Activated CD8-positive, alpha-beta T cell treated with anti-CD3 and anti-CD28 coated beads for 36 hours (primary cell): ENCODE measurements around the gene CLEC12A. TPM values are rescaled to one million over a fixed set of nuclear protein-coding genes. Genes with fewer than 3 reads are reported as not detected.

Experiments used
- ATAC-seq: fragments of 200-7000 bp; cut with Tn5 transposase; one replicate; pipeline ENCODE4 v1.10.0; 2021; ENCODE audit warnings: mild to moderate bottlenecking, moderate library complexity
- CTCF ChIA-PET: fragments of 350-600 bp; sonication (Branson Sonifier 250); formaldehyde crosslinking; loops from one replicate; lab custom pipeline; 2021; ENCODE audit warnings: antibody characterized with exemption; lab: Charles Lee
- POLR2A ChIA-PET: fragments of 350-600 bp; sonication (Branson Sonifier 250); formaldehyde crosslinking; loops from one replicate; lab custom pipeline; 2021; ENCODE audit warnings: antibody characterized with exemption; lab: Charles Lee
- DNase-seq: peaks from one replicate; pipeline ENCODE4 v3.0.0-alpha.2; 2020
- H3K27ac Mint-ChIP-seq: one replicate; pipeline ENCODE4 v1.8.0; 2021; ENCODE audit warnings: mild to moderate bottlenecking, mixed read lengths
- H3K27me3 Mint-ChIP-seq: one replicate; pipeline ENCODE4 v1.8.0; 2021; ENCODE audit warnings: mixed read lengths
- H3K36me3 Mint-ChIP-seq: one replicate; pipeline ENCODE4 v1.8.0; 2021; ENCODE audit warnings: low read depth, mixed read lengths
- H3K4me1 Mint-ChIP-seq: one replicate; pipeline ENCODE4 v1.8.0; 2021; ENCODE audit warnings: low read depth, mixed read lengths
- H3K4me3 Mint-ChIP-seq: one replicate; pipeline ENCODE4 v1.8.0; 2021; ENCODE audit warnings: mild to moderate bottlenecking, moderate library complexity, mixed read lengths
- H3K9me3 Mint-ChIP-seq: one replicate; pipeline ENCODE4 v1.8.0; 2021; ENCODE audit warnings: mixed read lengths
- CTCF ChIP-seq: fragments of 200-600 bp; IDR thresholded peaks from one replicate; pipeline ENCODE4 v1.8.0; 2022; ENCODE audit warnings: antibody characterized with exemption, mild to moderate bottlenecking
- intact Hi-C: fragments of 100-400 bp; cut with micrococcal nuclease; formaldehyde crosslinking; loops from one replicate; pipeline ENCODE4 v1.10.0; 2022
- total RNA-seq, 2 experiments: library from RNA; stranded (reverse); gene quantifications; one replicate each; pipeline ENCODE4 v1.2.3, GENCODE V29; 2021

CLEC12A gene
- total RNA-seq, 2 experiments from 2014 or later: 0.47 TPM

- TF ChIP-seq CTCF: no peak
- no peak overlapping the region for H3K27ac Mint-ChIP-seq
- CTCF ChIA-PET: interaction anchor here (0.7 kb wide), 1 partner anchor 108 kb away, joined by 4 read pairs; no protein-coding TSS in a partner anchor
- intact Hi-C loops: loop anchor here (5.0 kb wide), 1 partner anchor 111 kb away; no protein-coding TSS in a partner anchor
- no peaks in the 10 kb centered on the region for H3K9me3 Mint-ChIP-seq
- H3K36me3 Mint-ChIP-seq: no peaks in the 10 kb centered on the region
- no peaks in the 10 kb centered on the region for H3K27me3 Mint-ChIP-seq
- no peak overlapping the region for H3K4me3 Mint-ChIP-seq
- H3K4me1 Mint-ChIP-seq: no peaks in the 10 kb centered on the region
- no peak for DNase-seq
- POLR2A ChIA-PET: no interaction called here
- no peak for ATAC-seq
Measured at GRCh38 chr12:10031321-10031720, 60.1 kb downstream of the CLEC12A start.

- no peak for TF ChIP-seq CTCF
- ATAC-seq (no peak), DNase-seq (no peak)
- intact Hi-C loops: loop anchor here (5.0 kb wide), 1 partner anchor 111 kb away; no protein-coding TSS in a partner anchor
- Mint-ChIP-seq H3K27me3 (no peaks in the 10 kb centered on the region), H3K4me1 (no peaks in the 10 kb centered on the region), H3K27ac (no peak overlapping the region), H3K4me3 (no peak overlapping the region), H3K36me3 (no peaks in the 10 kb centered on the region), H3K9me3 (no peaks in the 10 kb centered on the region)
- POLR2A ChIA-PET: no interaction called here
- CTCF ChIA-PET: interaction anchor here (0.9 kb wide), 1 partner anchor 108 kb away, joined by 3 read pairs; no protein-coding TSS in a partner anchor
Measured at GRCh38 chr12:10031771-10032175, 60.6 kb downstream of the CLEC12A start.

GRCh38 chr12:10033783-10034545 is 62.8 kb downstream of the CLEC12A start:
- Mint-ChIP-seq H3K27ac (no peak overlapping the region), H3K27me3 (peaks cover 2% of the 10 kb centered on the region), H3K9me3 (no peaks in the 10 kb centered on the region), H3K4me1 (no peaks in the 10 kb centered on the region), H3K4me3 (no peak overlapping the region), H3K36me3 (no peaks in the 10 kb centered on the region)
- TF ChIP-seq CTCF: peak; percentile 70
- POLR2A ChIA-PET: interaction anchor here (1.3 kb wide), 1 partner anchor 11 kb away, joined by 5 read pairs; no protein-coding TSS in a partner anchor
- CTCF ChIA-PET: interaction anchor here (0.8 to 1.7 kb wide), 13 partner anchors 9 to 286 kb away, joined by 3 to 25 read pairs (median 3); no protein-coding TSS in a partner anchor
- no peak for DNase-seq
- ATAC-seq: no peak
- intact Hi-C loops: loop anchor here (5.0 kb wide), 1 partner anchor 108 kb away; no protein-coding TSS in a partner anchor

Other genes starting within 250 kb of the CLEC12A start
- gene CLECL1, start 238.3 kb upstream of the CLEC12A start, total RNA-seq: 1 to 10 TPM; 6.0 to 8.5 TPM
- gene CD69, start 210.5 kb upstream of the CLEC12A start, total RNA-seq: 100 to 1,000 TPM; 166 to 174 TPM
- not detected for gene KLRF1, start 143.9 kb upstream of the CLEC12A start, total RNA-seq
- 10 to 100 TPM; 38.4 to 43.2 TPM for gene CLEC2B, start 102.1 kb upstream of the CLEC12A start, total RNA-seq
- not detected for gene KLRF2, start 89.9 kb upstream of the CLEC12A start, total RNA-seq
- not detected for gene CLEC2A, start 39.0 kb upstream of the CLEC12A start, total RNA-seq
- gene CLEC1B, start 27.7 kb downstream of the CLEC12A start, total RNA-seq: not detected
- gene CLEC12B, start 39.2 kb downstream of the CLEC12A start, total RNA-seq: not detected
- gene CLEC9A, start 59.3 kb downstream of the CLEC12A start, total RNA-seq: not detected
- not detected for gene CLEC1A, start 127.6 kb downstream of the CLEC12A start, total RNA-seq
- not detected for gene CLEC7A, start 158.8 kb downstream of the CLEC12A start, total RNA-seq
- not detected for gene OLR1, start 200.7 kb downstream of the CLEC12A start, total RNA-seq
- not detected for gene TMEM52B, start 207.6 kb downstream of the CLEC12A start, total RNA-seq
- 1 to 10 TPM; 6.9 to 7.5 TPM for gene GABARAPL1, start 241.5 kb downstream of the CLEC12A start, total RNA-seq